MM.1S (cell line): ENCODE measurements around the gene SERPINB13.

Experiments used
- DNase-seq: peaks from one replicate; pipeline ENCODE4 v3.0.0-alpha.2; 2015
- H2AFZ ChIP-seq: fragments of 300-600 bp; sonication (generic); 2 replicates; pipeline ENCODE4 v1.6.0; 2016; ENCODE audit warnings: antibody characterized with exemption, low read length
- H3F3A ChIP-seq: fragments of 300-600 bp; sonication (generic); 2 replicates; pipeline ENCODE4 v1.6.1; 2016; ENCODE audit warnings: mild to moderate bottlenecking, antibody characterized with exemption, low read length, moderate library complexity, mixed read lengths; ENCODE audit not compliant: insufficient read depth
- H3K27ac ChIP-seq: fragments of 300-600 bp; sonication (generic); 2 replicates; pipeline ENCODE4 v1.5.1; 2016; ENCODE audit warnings: mild to moderate bottlenecking, low read length
- H3K27me3 ChIP-seq: fragments of 300-600 bp; sonication (generic); replicated peaks from 2 replicates; pipeline ENCODE4 v1.6.0; 2016; ENCODE audit warnings: low read length; ENCODE audit not compliant: insufficient read depth
- H3K36me3 ChIP-seq: fragments of 300-600 bp; sonication (generic); replicated peaks from 2 replicates; pipeline ENCODE4 v1.6.1; 2016; ENCODE audit warnings: mild to moderate bottlenecking, low read length, mixed read lengths; ENCODE audit not compliant: insufficient read depth
- H3K4me1 ChIP-seq: fragments of 300-600 bp; sonication (generic); 2 replicates; pipeline ENCODE4 v1.6.1; 2016; ENCODE audit warnings: low read length, mixed read lengths
- H3K4me2 ChIP-seq: fragments of 300-600 bp; sonication (generic); 2 replicates; pipeline ENCODE4 v1.6.0; 2016; ENCODE audit warnings: low read depth, low read length
- H3K4me3 ChIP-seq: fragments of 300-600 bp; sonication (generic); 2 replicates; pipeline ENCODE4 v1.5.1; 2016; ENCODE audit warnings: low read length, mixed read lengths
- H3K79me2 ChIP-seq: fragments of 300-600 bp; sonication (generic); 2 replicates; pipeline ENCODE4 v1.6.1; 2016; ENCODE audit warnings: mixed run types, low read length, mixed read lengths
- H3K9ac ChIP-seq: fragments of 300-600 bp; sonication (generic); 2 replicates; pipeline ENCODE4 v1.6.1; 2016; ENCODE audit warnings: low read length, mixed read lengths
- H3K9me2 ChIP-seq: fragments of 300-600 bp; sonication (generic); replicated peaks from 2 replicates; pipeline ENCODE4 v1.6.1; 2016; ENCODE audit warnings: mild to moderate bottlenecking, low read length, mixed read lengths; ENCODE audit not compliant: insufficient read depth
- H3K9me3 ChIP-seq: fragments of 300-600 bp; sonication (generic); replicated peaks from 2 replicates; pipeline ENCODE4 v1.6.1; 2016; ENCODE audit warnings: mild to moderate bottlenecking, low read length, mixed read lengths; ENCODE audit not compliant: insufficient read depth
- H4K20me1 ChIP-seq: fragments of 300-600 bp; sonication (generic); 2 replicates; pipeline ENCODE4 v1.6.1; 2016; ENCODE audit warnings: mild to moderate bottlenecking, low read length, moderate library complexity, mixed read lengths; ENCODE audit not compliant: insufficient read depth
- EZH2 ChIP-seq: fragments of 300-600 bp; sonication (generic); optimal IDR thresholded peaks from 2 replicates; pipeline ENCODE3; 2017; ENCODE audit warnings: low read depth, mild to moderate bottlenecking, antibody characterized with exemption, low read length, mixed read lengths
- EZH2phosphoT487 ChIP-seq: fragments of 300-600 bp; sonication (generic); IDR thresholded peaks from 2 replicates; pipeline ENCODE4 v1.6.1; 2018; ENCODE audit warnings: antibody characterized with exemption, low read length
- TF ChIP-seq, protein P1 (sequence below): fragments of 300-600 bp; sonication (generic); IDR thresholded peaks from 2 replicates; pipeline ENCODE4 v1.5.1; 2016; ENCODE audit warnings: antibody characterized with exemption, low read length, mixed read lengths

The SERPINB13 gene

DNA sequence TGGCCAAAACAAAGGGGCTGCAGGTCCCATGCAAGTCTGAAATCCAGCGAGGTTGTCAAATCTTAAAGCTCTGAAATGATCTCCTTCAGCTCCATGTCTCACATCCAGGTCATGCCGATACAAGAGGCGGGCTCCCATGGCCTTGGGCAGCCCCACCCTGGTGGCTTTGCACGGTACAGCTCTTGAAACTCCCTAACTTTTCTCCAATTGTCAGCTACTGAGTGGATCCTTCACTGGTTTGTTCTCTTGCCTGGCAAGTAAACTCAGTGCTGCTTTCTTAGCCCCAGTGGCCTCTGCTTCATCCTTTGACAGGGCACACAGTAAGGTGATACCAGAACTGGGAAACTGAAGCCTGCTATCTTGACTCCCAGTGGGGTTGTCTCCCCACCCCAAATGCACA, 26.3 kb downstream of the SERPINB13 start:
- Histone ChIP-seq H2AFZ (no peak overlapping the region), H3K4me2 (no peak overlapping the region), H3K4me3 (no peak overlapping the region), H3K9me2 (no peaks in the 10 kb centered on the region), H4K20me1 (no peaks in the 10 kb centered on the region), H3K4me1 (peaks cover 6% of the 10 kb centered on the region; the same call in 1 of the 2 replicates), H3K9me3 (no peaks in the 10 kb centered on the region), H3K27ac (no peak overlapping the region), H3K79me2 (no peaks in the 10 kb centered on the region), H3K36me3 (no peaks in the 10 kb centered on the region), H3F3A (no peaks in the 10 kb centered on the region), H3K9ac (no peak overlapping the region), H3K27me3 (no peaks in the 10 kb centered on the region)
- no peak for DNase-seq
- TF ChIP-seq EZH2phosphoT487 (no peak), EZH2 (no peak)
- TF ChIP-seq, protein P1, sequence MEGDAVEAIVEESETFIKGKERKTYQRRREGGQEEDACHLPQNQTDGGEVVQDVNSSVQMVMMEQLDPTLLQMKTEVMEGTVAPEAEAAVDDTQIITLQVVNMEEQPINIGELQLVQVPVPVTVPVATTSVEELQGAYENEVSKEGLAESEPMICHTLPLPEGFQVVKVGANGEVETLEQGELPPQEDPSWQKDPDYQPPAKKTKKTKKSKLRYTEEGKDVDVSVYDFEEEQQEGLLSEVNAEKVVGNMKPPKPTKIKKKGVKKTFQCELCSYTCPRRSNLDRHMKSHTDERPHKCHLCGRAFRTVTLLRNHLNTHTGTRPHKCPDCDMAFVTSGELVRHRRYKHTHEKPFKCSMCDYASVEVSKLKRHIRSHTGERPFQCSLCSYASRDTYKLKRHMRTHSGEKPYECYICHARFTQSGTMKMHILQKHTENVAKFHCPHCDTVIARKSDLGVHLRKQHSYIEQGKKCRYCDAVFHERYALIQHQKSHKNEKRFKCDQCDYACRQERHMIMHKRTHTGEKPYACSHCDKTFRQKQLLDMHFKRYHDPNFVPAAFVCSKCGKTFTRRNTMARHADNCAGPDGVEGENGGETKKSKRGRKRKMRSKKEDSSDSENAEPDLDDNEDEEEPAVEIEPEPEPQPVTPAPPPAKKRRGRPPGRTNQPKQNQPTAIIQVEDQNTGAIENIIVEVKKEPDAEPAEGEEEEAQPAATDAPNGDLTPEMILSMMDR: no peak

DNA sequence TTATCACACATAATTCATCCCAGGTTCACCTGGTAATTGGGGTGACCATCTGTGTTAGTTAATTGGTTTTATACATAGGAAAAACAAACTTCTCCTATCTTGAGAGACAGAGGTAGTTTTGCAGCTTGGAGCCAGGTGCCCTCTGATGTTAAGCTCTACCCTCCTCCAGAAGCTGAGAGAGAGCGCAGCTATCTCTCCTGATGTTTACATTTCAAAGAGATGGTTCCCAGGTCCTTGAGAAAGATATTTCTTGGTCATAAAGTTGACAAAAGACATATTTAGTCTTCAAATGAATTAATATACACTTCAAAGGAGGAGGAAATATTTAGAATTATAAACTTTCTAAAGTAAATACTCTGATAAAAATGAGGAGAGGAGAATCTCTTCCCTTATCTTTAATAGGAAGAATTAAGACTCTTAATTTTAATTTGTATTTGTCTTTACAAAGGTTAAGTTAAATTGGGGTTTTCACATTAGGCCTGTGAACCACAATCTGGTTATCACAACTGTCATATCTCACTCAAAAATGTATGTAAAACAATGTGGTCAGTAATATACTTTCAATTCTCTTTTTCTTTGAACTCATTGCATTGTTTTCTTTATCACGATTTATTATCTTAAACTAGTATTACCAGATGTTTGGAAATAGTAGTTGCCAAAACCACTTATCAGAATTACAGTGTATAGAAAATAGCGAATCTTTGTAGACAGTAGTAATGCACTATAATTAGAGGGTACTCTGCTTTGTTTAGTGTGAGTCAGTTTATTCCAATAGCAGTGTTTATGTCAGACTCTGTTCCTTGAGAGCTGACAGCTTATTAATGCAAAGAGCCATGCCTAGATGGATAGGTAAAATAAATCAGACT, 30.1 kb downstream of the SERPINB13 start:
- Histone ChIP-seq H3K9me3 (no peaks in the 10 kb centered on the region), H3K4me3 (no peak overlapping the region), H3K9me2 (no peaks in the 10 kb centered on the region), H3K36me3 (no peaks in the 10 kb centered on the region), H3K27me3 (no peaks in the 10 kb centered on the region), H3K27ac (no peak overlapping the region), H3K79me2 (no peaks in the 10 kb centered on the region), H3F3A (no peaks in the 10 kb centered on the region), H4K20me1 (no peaks in the 10 kb centered on the region), H3K4me2 (no peak overlapping the region), H2AFZ (no peak overlapping the region), H3K9ac (no peak overlapping the region), H3K4me1 (peaks cover 6% of the 10 kb centered on the region; the same call in 1 of the 2 replicates)
- DNase-seq: peak; percentile 33
- TF ChIP-seq EZH2 (no peak), EZH2phosphoT487 (no peak)
- TF ChIP-seq, protein P1: no peak

DNA sequence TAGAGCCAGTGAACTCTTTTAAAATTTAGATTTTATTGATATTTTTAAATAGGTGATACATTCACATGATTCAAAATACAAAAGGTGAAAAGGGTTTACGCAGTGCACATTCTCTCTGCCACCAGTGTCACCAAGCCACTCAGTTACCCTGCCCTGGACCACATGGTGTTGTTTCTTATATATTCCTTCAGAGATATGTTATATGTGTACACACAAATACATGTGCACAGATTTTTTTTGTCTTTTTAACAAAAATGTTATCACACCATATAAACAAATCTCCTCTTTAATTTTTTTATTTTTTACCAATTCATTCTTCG, 30.7 kb downstream of the SERPINB13 start:
- no peak overlapping the region for H2AFZ ChIP-seq
- no peaks in the 10 kb centered on the region for H3K9me2 ChIP-seq
- H3K4me3 ChIP-seq: no peak overlapping the region
- no peaks in the 10 kb centered on the region for H3K9me3 ChIP-seq
- H4K20me1 ChIP-seq: no peaks in the 10 kb centered on the region
- H3K4me1 ChIP-seq: peaks cover 6% of the 10 kb centered on the region; the same call in 1 of the 2 replicates
- H3K27ac ChIP-seq: no peak overlapping the region
- H3K4me2 ChIP-seq: no peak overlapping the region
- H3K79me2 ChIP-seq: no peaks in the 10 kb centered on the region
- no peaks in the 10 kb centered on the region for H3F3A ChIP-seq
- DNase-seq: no peak
- no peak overlapping the region for H3K9ac ChIP-seq
- no peaks in the 10 kb centered on the region for H3K27me3 ChIP-seq
- no peaks in the 10 kb centered on the region for H3K36me3 ChIP-seq
- TF ChIP-seq EZH2 (no peak), EZH2phosphoT487 (no peak)
- TF ChIP-seq, protein P1: no peak
